Prostate gland (tissue), 2 donors: ENCODE data around the gene PNLIP. TPM values are rescaled to one million over a fixed set of nuclear protein-coding genes. Genes with fewer than 3 reads are reported as not detected.

Source experiments
- DNase-seq: peaks from one replicate; pipeline ENCODE4 v3.0.0-alpha.2; 2019; ENCODE audit warnings: low spot score
- H3K27ac ChIP-seq, 2 donors: fragments of 200-600 bp; sonication (generic); 2 replicates each; pipeline ENCODE4 v1.5.1; 2017 to 2019
- H3K27me3 ChIP-seq: fragments of 200-600 bp; sonication (generic); replicated peaks from 2 replicates; pipeline ENCODE4 v1.5.1; 2019; ENCODE audit not compliant: insufficient read depth
- H3K36me3 ChIP-seq, 2 donors: fragments of 200-600 bp; sonication (generic); 1 replicate in 1 of 2; 2 replicates in 1 of 2; pipeline versions ENCODE4 v1.5.1 to v1.8.1; 2017 to 2019
- H3K4me1 ChIP-seq: fragments of 200-600 bp; sonication (generic); replicated peaks from 2 replicates; pipeline ENCODE4 v1.5.1; 2019
- H3K4me3 ChIP-seq, 2 donors: fragments of 200-600 bp; sonication (generic); 2 replicates each; pipeline ENCODE4 v1.5.1; 2017 to 2019
- H3K9me3 ChIP-seq: fragments of 200-600 bp; sonication (generic); 2 replicates; pipeline ENCODE4 v1.5.1; 2017
- CTCF ChIP-seq, 4 experiments: fragments of 200-600 bp in 2 of 4; fragments of 450-650 bp in 2 of 4; sonication (generic) in 2 of 4; IDR thresholded peaks; 1 replicate in 3 of 4; 2 replicates in 1 of 4; pipeline ENCODE4 v1.5.1; 2016 to 2019; ENCODE audit warnings: antibody characterized with exemption in 4 of 4, mild to moderate bottlenecking in 2 of 4, moderate library complexity in 2 of 4
- POLR2A ChIP-seq: fragments of 450-650 bp; IDR thresholded peaks from one replicate; pipeline ENCODE4 v1.6.1; 2016; ENCODE audit warnings: antibody characterized with exemption, mild to moderate bottlenecking
- POLR2AphosphoS5 ChIP-seq: sonication (generic); formaldehyde crosslinking; IDR thresholded peaks from one replicate; pipeline ENCODE4 v1.6.1; 2017; ENCODE audit warnings: antibody characterized with exemption
- WGBS: methylation state at CpG from one replicate; pipeline ENCODE4 v1.1.5; 2018; 5-methylcytosine and 5-hydroxymethylcytosine counted together
- intact Hi-C: fragments of 100-400 bp; cut with DNase I; formaldehyde crosslinking; loops from one replicate; pipeline ENCODE4 v1.14.2; 2022
- total RNA-seq, 2 donors: library from RNA; depleted of rRNA; stranded (reverse); fragments of >200 nt; gene quantifications; one replicate each; pipeline ENCODE4 v1.1.0, GENCODE V29; 2016

The PNLIP gene
- total RNA-seq, 2 donors from 2014 or later = not detected

DNA sequence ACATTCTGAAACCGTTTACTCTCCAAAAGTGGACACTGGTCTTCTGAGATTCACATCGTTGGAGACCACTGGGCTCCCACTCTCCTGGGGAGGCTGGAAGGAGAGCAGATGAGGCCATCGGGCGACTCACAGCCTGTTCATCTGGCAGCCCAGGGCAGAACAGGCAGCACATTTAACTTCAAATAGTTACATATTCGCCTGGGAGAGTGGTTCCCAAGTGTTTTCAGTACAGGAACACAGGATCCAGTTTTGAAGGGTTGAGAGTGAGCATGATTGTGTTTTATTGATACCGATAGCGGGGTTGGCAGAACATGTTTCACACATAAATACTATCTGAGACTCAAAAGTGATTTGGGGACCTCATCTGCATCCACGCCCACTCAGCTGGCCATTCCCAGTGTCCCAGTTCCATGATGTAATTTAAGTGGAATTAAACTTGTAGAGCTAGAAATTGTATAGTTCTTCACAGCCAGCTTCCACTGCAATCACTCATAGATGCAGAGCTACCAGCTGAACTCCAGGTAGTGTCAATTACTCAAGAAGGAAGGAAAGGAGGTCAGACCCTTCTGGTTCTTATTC, 22.8 kb upstream of the PNLIP start:
- no peak overlapping the region for H3K27ac ChIP-seq
- H3K36me3 ChIP-seq = no peaks in the 10 kb centered on the region
- TF ChIP-seq CTCF (IDR thresholded peaks at IDR 0.05) (no peak), POLR2AphosphoS5 (no peak), POLR2A (no peak)
- no peak for DNase-seq
- no peak overlapping the region for H3K4me3 ChIP-seq
- intact Hi-C loops = no loop called here
- no peaks in the 10 kb centered on the region for H3K4me1 ChIP-seq
- WGBS = 58% methylated on average over 8 of the region's 8 CpGs
- no peaks in the 10 kb centered on the region for H3K27me3 ChIP-seq
- no peaks in the 10 kb centered on the region for H3K9me3 ChIP-seq

DNA sequence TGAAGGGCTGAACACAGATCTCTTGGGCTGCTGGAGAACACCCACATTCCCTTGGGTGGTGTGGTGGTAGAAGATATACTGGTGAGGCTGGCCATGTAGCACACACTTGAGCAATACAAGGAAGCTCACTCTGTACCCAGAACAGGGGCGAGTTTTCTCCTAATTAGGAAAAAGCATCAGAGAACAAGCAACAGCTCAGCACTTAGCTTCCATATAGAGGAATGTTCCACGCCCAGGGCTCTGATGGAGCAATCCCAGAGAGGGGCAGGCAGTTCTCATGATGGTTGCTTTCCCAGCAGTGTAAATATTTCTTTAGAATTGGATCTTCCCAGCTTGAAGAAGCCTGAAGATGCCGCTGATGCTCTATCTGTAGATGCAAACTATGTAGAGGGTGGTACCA, 21.0 kb upstream of the PNLIP start:
- WGBS = 84% methylated on average over 3 of the region's 3 CpGs
- DNase-seq = no peak
- intact Hi-C loops = no loop called here
- H3K36me3 ChIP-seq = no peaks in the 10 kb centered on the region
- H3K4me3 ChIP-seq = no peak overlapping the region
- no peaks in the 10 kb centered on the region for H3K27me3 ChIP-seq
- H3K4me1 ChIP-seq = no peaks in the 10 kb centered on the region
- TF ChIP-seq POLR2AphosphoS5 (no peak), POLR2A (no peak), CTCF (IDR thresholded peaks at IDR 0.05) (no peak)
- H3K9me3 ChIP-seq = no peaks in the 10 kb centered on the region
- no peak overlapping the region for H3K27ac ChIP-seq

DNA sequence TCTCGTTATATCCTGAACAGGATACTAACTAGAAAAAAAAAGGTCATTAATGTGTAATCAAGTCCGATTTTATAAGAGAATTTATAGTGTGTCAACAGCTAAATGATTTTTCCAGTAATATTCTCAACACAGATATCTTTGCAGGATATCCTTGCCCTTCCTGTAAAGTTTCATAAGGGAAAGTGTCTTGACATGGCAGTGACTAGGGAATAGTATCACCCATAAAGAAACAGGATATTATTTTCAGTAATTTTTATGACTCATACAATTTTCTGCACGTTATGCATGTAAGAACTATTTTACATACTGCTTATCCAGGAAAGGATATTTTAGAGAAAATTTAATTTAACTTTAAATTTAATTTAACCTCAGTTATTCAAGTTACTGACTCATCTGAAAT, 19.5 kb upstream of the PNLIP start:
- Histone ChIP-seq H3K4me1 (no peaks in the 10 kb centered on the region), H3K27ac (no peak overlapping the region), H3K9me3 (no peaks in the 10 kb centered on the region), H3K4me3 (no peak overlapping the region), H3K27me3 (no peaks in the 10 kb centered on the region), H3K36me3 (no peaks in the 10 kb centered on the region)
- no peak for DNase-seq
- intact Hi-C loops = no loop called here
- 54% methylated on average over 3 of the region's 3 CpGs for WGBS
- no peak for TF ChIP-seq POLR2A
- TF ChIP-seq CTCF (IDR thresholded peaks at IDR 0.05) = no peak
- no peak for TF ChIP-seq POLR2AphosphoS5

GRCh38 chr10:116536810-116537209, 8.9 kb upstream of the PNLIP start:
- H3K9me3 ChIP-seq = no peaks in the 10 kb centered on the region
- TF ChIP-seq POLR2AphosphoS5 (no peak), POLR2A (no peak), CTCF (IDR thresholded peaks at IDR 0.05) (no peak)
- no peak for DNase-seq
- H3K4me3 ChIP-seq = no peak overlapping the region
- WGBS = 96% methylated on average over 2 of the region's 2 CpGs
- H3K4me1 ChIP-seq = no peaks in the 10 kb centered on the region
- no peak overlapping the region for H3K27ac ChIP-seq
- intact Hi-C loops = no loop called here
- H3K36me3 ChIP-seq = no peaks in the 10 kb centered on the region
- H3K27me3 ChIP-seq = no peaks in the 10 kb centered on the region

DNA sequence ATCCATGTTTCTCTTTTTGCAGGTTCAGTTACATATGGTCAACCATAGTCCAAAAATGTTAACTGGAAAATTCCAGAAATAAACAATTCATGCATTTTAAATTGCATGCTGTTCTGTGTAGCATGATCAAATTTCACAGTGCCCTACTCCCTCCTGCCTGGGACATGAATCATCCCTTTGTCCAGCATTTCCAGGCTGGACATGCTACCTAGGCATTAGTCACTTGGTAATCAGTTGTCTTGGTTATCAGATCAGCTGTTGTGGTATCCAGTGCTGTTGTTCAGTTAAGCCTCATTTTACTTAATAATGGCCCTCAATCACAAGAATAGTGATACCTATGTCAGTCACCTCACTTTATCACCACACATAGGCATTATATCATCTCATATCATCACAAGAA, 7.3 kb upstream of the PNLIP start:
- intact Hi-C loops = no loop called here
- Histone ChIP-seq H3K36me3 (no peaks in the 10 kb centered on the region), H3K27ac (no peak overlapping the region), H3K4me3 (no peak overlapping the region), H3K27me3 (no peaks in the 10 kb centered on the region), H3K4me1 (no peaks in the 10 kb centered on the region), H3K9me3 (no peaks in the 10 kb centered on the region)
- TF ChIP-seq POLR2AphosphoS5 = no peak
- no peak for TF ChIP-seq CTCF (IDR thresholded peaks at IDR 0.05)
- TF ChIP-seq POLR2A = no peak
- DNase-seq = no peak
